Cardiac septum (tissue), 1 donor: ENCODE results near the gene HTR1E. TPM values are rescaled to one million over a fixed set of nuclear protein-coding genes. Genes with fewer than 3 reads are reported as not detected.
"Not testable (repeated sequence)": the region's sequence is repeated elsewhere in the genome, so short reads cannot be mapped to it uniquely, and the experiment has no call there.

Experiments
- DNase-seq: peaks from one replicate; pipeline ENCODE4 v3.0.0-alpha.2; 2020; ENCODE audit warnings: low spot score
- intact Hi-C: fragments of 100-400 bp; cut with DNase I; formaldehyde crosslinking; loops from one replicate; pipeline ENCODE4 v1.14.0; 2022
- long read RNA-seq: library from polyadenylated mRNA; unstranded; transcript quantifications from one replicate; pipeline ENCODE4 v2.0.0, GENCODE V29; 2021
- total RNA-seq: library from RNA; stranded (reverse); fragmentation: NEBNext Ultra II Directional; extraction: Animal tissue kit (Norgen Biotek cat#: 25700); gene quantifications from one replicate; pipeline ENCODE4 v1.2.1, GENCODE V29; 2021
- donor health status: DM: no; HTN: no; CAD: no.

HTR1E gene
- total RNA-seq: not detected
- long read RNA-seq: 0 reads

GRCh38 chr6:86937219-86938079 is at the start of gene HTR1E:
TSS of gene HTR1E (plus strand) at chr6:86937528. CDS start at chr6:87015335, 77,807 bp downstream.
- intact Hi-C loops: no loop called here
- no peak for DNase-seq

GRCh38 chr6:86888301-86888700 is 49.0 kb upstream of the HTR1E start:
- DNase-seq: no peak
- intact Hi-C loops: no loop called here

GRCh38 chr6:86897265-86897664 is 40.1 kb upstream of the HTR1E start:
- DNase-seq, intact Hi-C loops: not testable (repeated sequence)

- intact Hi-C loops: no loop called here
- DNase-seq: no peak
Observed at GRCh38 chr6:86913795-86914194, 23.5 kb upstream of the HTR1E start.

- no peak for DNase-seq
- intact Hi-C loops: no loop called here
Observed at GRCh38 chr6:86916393-86916792, 20.9 kb upstream of the HTR1E start.

GRCh38 chr6:86927138-86927537 is 10.2 kb upstream of the HTR1E start:
- intact Hi-C loops, DNase-seq: not testable (repeated sequence)

- intact Hi-C loops: not testable (repeated sequence)
Observed at GRCh38 chr6:86927859-86928258, 9.5 kb upstream of the HTR1E start.

GRCh38 chr6:86934365-86934764 is 3.0 kb upstream of the HTR1E start:
- intact Hi-C loops: no loop called here

More at GRCh38 chr6:86927859-86928258, 9.5 kb upstream of the HTR1E start:
- DNase-seq: not testable (repeated sequence)

GRCh38 chr6:86936834-86937218 is 502 bp upstream of the HTR1E start:
- intact Hi-C loops: no loop called here
- no peak for DNase-seq

More at GRCh38 chr6:86934365-86934764, 3.0 kb upstream of the HTR1E start:
- no peak for DNase-seq

GRCh38 chr6:86938814-86939213 is 1.5 kb downstream of the HTR1E start:
- DNase-seq: no peak
- intact Hi-C loops: no loop called here

- intact Hi-C loops: no loop called here
Observed at GRCh38 chr6:86941461-86941860, 4.1 kb downstream of the HTR1E start.

GRCh38 chr6:86942769-86943516 is 5.6 kb downstream of the HTR1E start:
- intact Hi-C loops: no loop called here
- DNase-seq: no peak

More at GRCh38 chr6:86941461-86941860, 4.1 kb downstream of the HTR1E start:
- DNase-seq: no peak

- no peak for DNase-seq
- intact Hi-C loops: no loop called here
Observed at GRCh38 chr6:86943819-86944407, 6.6 kb downstream of the HTR1E start.

GRCh38 chr6:86949771-86950170 is 12.4 kb downstream of the HTR1E start:
- intact Hi-C loops: no loop called here
- DNase-seq: no peak

- intact Hi-C loops: no loop called here
- no peak for DNase-seq
Observed at GRCh38 chr6:86952991-86953390, 15.7 kb downstream of the HTR1E start.

GRCh38 chr6:86959656-86960055 is 22.3 kb downstream of the HTR1E start:
- DNase-seq: no peak
- intact Hi-C loops: no loop called here

- no peak for DNase-seq
- intact Hi-C loops: no loop called here
Observed at GRCh38 chr6:86961455-86962200, 24.3 kb downstream of the HTR1E start.

GRCh38 chr6:86963352-86963751 is 26.0 kb downstream of the HTR1E start:
- intact Hi-C loops: no loop called here

GRCh38 chr6:86964029-86964579 is 26.8 kb downstream of the HTR1E start:
- no peak for DNase-seq
- intact Hi-C loops: no loop called here

More at GRCh38 chr6:86963352-86963751, 26.0 kb downstream of the HTR1E start:
- DNase-seq: no peak
